HepG2 (cell line): ENCODE measurements around the gene TGFA. TPM values are rescaled to one million over a fixed set of nuclear protein-coding genes. Genes with fewer than 3 reads are reported as not detected.

ENCODE experiments used
- ATAC-seq: fragments of 200-7000 bp; cut with Tn5 transposase; 3 replicates; pipeline ENCODE4 v1.9.1; 2020; ENCODE audit warnings: mild to moderate bottlenecking, moderate library complexity
- BruUV-seq: library from RNA; stranded (reverse); fragments of 400-500 nt; replicated peaks from 2 replicates; lab custom pipeline; 2021; lab: Mats Ljungman, UMichigan
- CTCF ChIA-PET: fragments of 300-600 bp; formaldehyde crosslinking; extraction: SDS; loops from one replicate; lab custom pipeline; 2021; ENCODE audit warnings: low total read pairs, inconsistent platforms, low intra/inter-chr PET ratio; lab: Yijun Ruan, JAX
- POLR2A ChIA-PET: fragments of 350-600 bp; sonication (Branson Sonifier 250); formaldehyde crosslinking; loops from one replicate; lab custom pipeline; 2020; ENCODE audit warnings: antibody characterized with exemption, inconsistent platforms; lab: Yijun Ruan, JAX
- DNase-seq: peaks from one replicate; pipeline ENCODE4 v3.0.0-alpha.2; 2015; ENCODE audit warnings: low spot score
- FAIRE-seq: peaks from 3 replicates; lab custom pipeline; 2011; peaks lifted over from hg19 to GRCh38; lab: Jason Lieb, UNC
- H2AFZ ChIP-seq: one replicate; pipeline ENCODE4 v1.6.1; 2011; ENCODE audit warnings: low read length, inconsistent platforms
- H3K27ac ChIP-seq: fragments of 300-600 bp; 3 replicates; pipeline ENCODE4 v1.8.0; 2011; ENCODE audit warnings: mixed run types, mild to moderate bottlenecking, mixed read lengths, low read length, inconsistent platforms; ENCODE audit not compliant: insufficient read depth; ENCODE audit errors: extremely low read length
- H3K27me3 ChIP-seq, 2 experiments: fragments of 200-600 bp in 1 of 2; 2 replicates in 1 of 2; 3 replicates in 1 of 2; pipeline versions ENCODE4 v1.6.0 to v1.8.0; 2011; ENCODE audit warnings: low read length in 2 of 2, mild to moderate bottlenecking in 2 of 2, moderate library complexity in 2 of 2, inconsistent platforms in 1 of 2; ENCODE audit not compliant: insufficient read depth in 2 of 2, control insufficient read depth in 1 of 2
- H3K36me3 ChIP-seq, 2 experiments: fragments of 200-600 bp in 1 of 2; replicated peaks in 1 of 2; 2 replicates in 1 of 2; 3 replicates in 1 of 2; pipeline versions ENCODE4 v1.5.1 to v1.8.0; 2011; ENCODE audit warnings: low read length in 2 of 2, inconsistent platforms in 1 of 2; ENCODE audit not compliant: insufficient read depth in 2 of 2, control insufficient read depth in 1 of 2
- H3K4me1 ChIP-seq: 2 replicates; pipeline ENCODE4 v1.5.1; 2012; ENCODE audit warnings: low read length, inconsistent platforms; ENCODE audit not compliant: insufficient read depth
- H3K4me2 ChIP-seq: 2 replicates; pipeline ENCODE4 v1.6.0; 2011; ENCODE audit warnings: low read depth, low read length, inconsistent platforms
- H3K4me3 ChIP-seq, 3 experiments: fragments of 200-600 bp in 1 of 3; sonication (generic), shearing (Covaris generic) in 1 of 3; replicated peaks in 1 of 3; 2 replicates each; pipeline ENCODE4 v1.5.1; 2011 to 2016; ENCODE audit warnings: low read length in 3 of 3, inconsistent platforms in 2 of 3, low read depth in 2 of 3, mild to moderate bottlenecking in 2 of 3, control low read depth in 1 of 3, mixed read lengths in 1 of 3; ENCODE audit not compliant: insufficient read depth in 1 of 3
- H3K79me2 ChIP-seq: one replicate; pipeline ENCODE4 v1.6.1; 2011; ENCODE audit warnings: low read length, inconsistent platforms; ENCODE audit not compliant: insufficient read depth
- H3K9ac ChIP-seq: 2 replicates; pipeline ENCODE4 v1.6.0; 2011; ENCODE audit warnings: mild to moderate bottlenecking, low read depth, low read length, inconsistent platforms; ENCODE audit not compliant: insufficient read depth
- H3K9me3 ChIP-seq: 2 replicates; pipeline ENCODE4 v1.5.1; 2012; ENCODE audit warnings: mild to moderate bottlenecking, low read length
- H4K20me1 ChIP-seq: 2 replicates; pipeline ENCODE4 v1.6.0; 2011; ENCODE audit warnings: inconsistent platforms, mild to moderate bottlenecking, low read length, moderate library complexity; ENCODE audit not compliant: insufficient read depth
- FUBP1 ChIP-seq: sonication (generic); formaldehyde crosslinking; IDR thresholded peaks from 2 replicates; pipeline ENCODE4 v1.5.1; 2020; ENCODE audit warnings: missing genetic modification reagents, mild to moderate bottlenecking, borderline replicate concordance
- GATAD2A ChIP-seq: IDR thresholded peaks from 2 replicates; pipeline ENCODE4 v1.6.1; 2016
- MAFK ChIP-seq, 2 experiments: IDR thresholded peaks in 1 of 2; conservative IDR thresholded peaks in 1 of 2; 2 replicates each; pipeline ENCODE4 v1.6.1; 2011; ENCODE audit warnings: improper control_type of control experiment in 2 of 2, low read length in 2 of 2
- MEF2D ChIP-seq: sonication (generic); formaldehyde crosslinking; IDR thresholded peaks from 2 replicates; pipeline ENCODE4 v1.5.1; 2020; ENCODE audit warnings: mild to moderate bottlenecking, missing genetic modification reagents
- PAXIP1 ChIP-seq: sonication (generic); formaldehyde crosslinking; conservative IDR thresholded peaks from 2 replicates; pipeline ENCODE4 v1.4.0; 2020; ENCODE audit warnings: mild to moderate bottlenecking, missing genetic modification reagents, moderate library complexity
- RFX5 ChIP-seq: IDR thresholded peaks from 2 replicates; pipeline ENCODE4 v1.6.1; 2011; ENCODE audit warnings: low read depth, low read length, improper control_type of control experiment
- TFAP4 ChIP-seq: sonication (generic); IDR thresholded peaks from 2 replicates; pipeline ENCODE4 v1.6.1; 2016; ENCODE audit warnings: low read depth, borderline replicate concordance
- ZFP62 ChIP-seq: sonication (generic); formaldehyde crosslinking; IDR thresholded peaks from 2 replicates; pipeline ENCODE4 v1.4.0; 2020; ENCODE audit warnings: missing genetic modification reagents
- ZNF619 ChIP-seq: sonication (generic); formaldehyde crosslinking; IDR thresholded peaks from 2 replicates; pipeline ENCODE4 v1.4.0; 2020; ENCODE audit warnings: mild to moderate bottlenecking, missing genetic modification reagents
- WGBS: methylation state at CpG from one replicate; pipeline ENCODE4 v1.1.6; 2017; ENCODE audit warnings: low lambda C conversion rate; 5-methylcytosine and 5-hydroxymethylcytosine counted together
- in situ Hi-C: cut with HindIII; loops from 2 replicates; pipeline ENCODE4 v1.10.0; 2017; ENCODE audit warnings: low pct_unique_long_range_greater_than_20kb; ENCODE audit not compliant: extremely low pct_ligation_motif_present
- intact Hi-C: fragments of 100-400 bp; cut with micrococcal nuclease; formaldehyde crosslinking; loops from one replicate; pipeline ENCODE4 v1.10.0; 2022; ENCODE audit not compliant: unreplicated experiment
- polyA plus RNA-seq, 8 experiments: library from polyadenylated mRNA; depleted of rRNA in 3 of 8; stranded (reverse) in 7 of 8; unstranded in 1 of 8; fragments of >200 nt; fragmentation: Illumina TruSeq in 4 of 8; extraction: Trizol in 4 of 8; gene quantifications; 2 replicates each; pipeline versions ENCODE4 v1.2.1 to v1.2.3, GENCODE V29; 2011 to 2016; ENCODE audit warnings: low read depth in 4 of 8, missing spikeins in 1 of 8, mixed read lengths in 1 of 8; ENCODE audit not compliant: insufficient read depth in 1 of 8
- total RNA-seq, 5 experiments: library from RNA; depleted of rRNA; stranded (reverse); fragments of >200 nt; fragmentation: Illumina TruSeq; extraction: Trizol; gene quantifications; 2 replicates each; pipeline ENCODE4 v1.2.3, GENCODE V29; 2016; ENCODE audit warnings: low read depth in 1 of 5

TGFA gene
- total and polyA plus RNA-seq, 2 of the 13 experiments (the other 11 are each of a cell fraction or from before 2014, with no cell fraction given) = 7.8 to 15.3 TPM

- Histone ChIP-seq H3K79me2 (no peaks in the 10 kb centered on the region), H3K4me2 (no peak overlapping the region), H4K20me1 (no peaks in the 10 kb centered on the region), H3K4me1 (peaks cover 29% of the 10 kb centered on the region), H3K9ac (no peak overlapping the region), H3K9me3 (no peaks in the 10 kb centered on the region), H3K27ac (no peak overlapping the region), H3K4me3 (no peak overlapping the region), H3K36me3 (peaks cover 0 to 2% of the 10 kb centered on the region in 2 experiments; a peak in 1 of 5 replicates), H3K27me3 (no peaks in the 10 kb centered on the region), H2AFZ (no peak overlapping the region)
- in situ Hi-C loops (no loop called here), intact Hi-C loops (no loop called here)
- FAIRE-seq (no peak), DNase-seq (no peak), ATAC-seq (no peak)
- WGBS = 84% methylated on average over 7 of the region's 7 CpGs
- CTCF ChIA-PET = no interaction called here
- TF ChIP-seq TFAP4 = no peak
- TF ChIP-seq MAFK (conservative IDR thresholded peaks at IDR 0.05 in 1 of 2, IDR thresholded peaks at IDR 0.05 in 1 of 2; ENCODE audit: low read length in 2 of 2) = 0 out of 4 replicates have a peak, but pooled peaks have one; percentile 11 to 18
- POLR2A ChIA-PET = no interaction called here
- no TSS peak for BruUV-seq
Observed at GRCh38 chr2:70508711-70509462, 44.7 kb downstream of the TGFA start.

- ATAC-seq (peak; percentile 66), DNase-seq (no peak), FAIRE-seq (no peak)
- Histone ChIP-seq H3K9me3 (no peaks in the 10 kb centered on the region), H3K79me2 (no peaks in the 10 kb centered on the region), H2AFZ (no peak overlapping the region), H3K4me3 (no peak overlapping the region), H3K27ac (peak overlapping the region; percentile 2), H3K9ac (no peak overlapping the region), H3K4me1 (peaks cover 35% of the 10 kb centered on the region), H3K27me3 (no peaks in the 10 kb centered on the region), H4K20me1 (no peaks in the 10 kb centered on the region), H3K36me3 (no peaks in the 10 kb centered on the region), H3K4me2 (no peak overlapping the region)
- ChIA-PET CTCF (no interaction called here), POLR2A (no interaction called here)
- in situ Hi-C loops = no loop called here
- no TSS peak for BruUV-seq
- WGBS = 62% methylated on average over 8 of the region's 8 CpGs
- intact Hi-C loops = no loop called here
- peak; percentile 49; the same call in 1 of the 2 replicates for TF ChIP-seq PAXIP1
- TF ChIP-seq MEF2D = peak; percentile 59; the same call in 1 of the 2 replicates
- TF ChIP-seq ZFP62 (CRISPR knock-in tag) = no peak
- TF ChIP-seq GATAD2A (CRISPR knock-in tag) = 0 out of 2 replicates have a peak, but pooled peaks have one; percentile 22
- TF ChIP-seq ZNF619 (CRISPR knock-in tag) = no peak
- TF ChIP-seq RFX5 = no peak
- no peak for TF ChIP-seq FUBP1 (CRISPR knock-in tag)
Observed at GRCh38 chr2:70505613-70506391, 47.8 kb downstream of the TGFA start.
